A549 (cell line): ENCODE results near the gene CFAP61.

Source experiments
- BHLHE40 ChIP-seq: IDR thresholded peaks from 2 replicates; pipeline ENCODE4 v1.6.1; 2012; ENCODE audit warnings: low read depth, low read length, inconsistent platforms
- CEBPB ChIP-seq, 2 experiments: fragments of >200 bp in 1 of 2; sonication (Bioruptor Twin) in 1 of 2; formaldehyde crosslinking in 1 of 2; IDR thresholded peaks; 2 replicates each; pipeline ENCODE4 v1.6.1; 2012 to 2016
- MAFK ChIP-seq: fragments of 450-650 bp; IDR thresholded peaks from 2 replicates; pipeline ENCODE4 v1.6.1; 2014; ENCODE audit not compliant: partially characterized antibody
- TF ChIP-seq, protein P1 (sequence below): fragments of >200 bp; sonication (Bioruptor Twin); formaldehyde crosslinking; IDR thresholded peaks from 3 replicates; pipeline ENCODE4 v1.5.1; 2016

DNA sequence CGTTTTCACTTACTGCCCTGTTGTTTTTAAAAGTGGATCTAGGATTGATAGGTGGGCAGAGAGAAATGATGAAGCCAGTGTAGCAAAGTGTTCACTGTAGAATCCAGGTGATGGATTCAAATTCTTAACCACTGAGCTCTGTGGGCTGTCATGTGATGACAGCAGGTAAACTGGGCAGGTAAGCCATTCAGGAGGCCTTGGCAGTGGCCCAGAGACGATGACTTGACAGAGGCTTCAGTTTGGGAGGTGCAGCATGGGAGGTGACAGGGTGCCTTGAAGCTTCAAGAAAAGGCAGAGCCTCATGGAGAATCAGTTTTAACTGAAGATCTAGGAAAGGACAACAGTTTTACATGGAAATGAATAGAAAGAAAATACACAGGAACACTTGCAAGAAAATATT, 33.2 kb upstream of the CFAP61 start:
- TF ChIP-seq MAFK, result no peak
- no peak for TF ChIP-seq BHLHE40
- TF ChIP-seq CEBPB (IDR thresholded peaks at IDR 0.05), result no peak
- TF ChIP-seq, protein P1, sequence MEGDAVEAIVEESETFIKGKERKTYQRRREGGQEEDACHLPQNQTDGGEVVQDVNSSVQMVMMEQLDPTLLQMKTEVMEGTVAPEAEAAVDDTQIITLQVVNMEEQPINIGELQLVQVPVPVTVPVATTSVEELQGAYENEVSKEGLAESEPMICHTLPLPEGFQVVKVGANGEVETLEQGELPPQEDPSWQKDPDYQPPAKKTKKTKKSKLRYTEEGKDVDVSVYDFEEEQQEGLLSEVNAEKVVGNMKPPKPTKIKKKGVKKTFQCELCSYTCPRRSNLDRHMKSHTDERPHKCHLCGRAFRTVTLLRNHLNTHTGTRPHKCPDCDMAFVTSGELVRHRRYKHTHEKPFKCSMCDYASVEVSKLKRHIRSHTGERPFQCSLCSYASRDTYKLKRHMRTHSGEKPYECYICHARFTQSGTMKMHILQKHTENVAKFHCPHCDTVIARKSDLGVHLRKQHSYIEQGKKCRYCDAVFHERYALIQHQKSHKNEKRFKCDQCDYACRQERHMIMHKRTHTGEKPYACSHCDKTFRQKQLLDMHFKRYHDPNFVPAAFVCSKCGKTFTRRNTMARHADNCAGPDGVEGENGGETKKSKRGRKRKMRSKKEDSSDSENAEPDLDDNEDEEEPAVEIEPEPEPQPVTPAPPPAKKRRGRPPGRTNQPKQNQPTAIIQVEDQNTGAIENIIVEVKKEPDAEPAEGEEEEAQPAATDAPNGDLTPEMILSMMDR, result no peak
